Adrenal gland (tissue), 5 donors: ENCODE measurements around the gene C19orf25.

Experiments
- CTCF ChIP-seq, 6 experiments: fragments of 450-650 bp in 4 of 6; fragments of 200-600 bp in 2 of 6; sonication (generic) in 1 of 6; IDR thresholded peaks; 1 replicate in 5 of 6; 2 replicates in 1 of 6; pipeline versions ENCODE4 v1.5.1 to v1.8.0; 2016 to 2021; ENCODE audit warnings: antibody characterized with exemption in 6 of 6, mild to moderate bottlenecking in 2 of 6, moderate library complexity in 1 of 6
- POLR2A ChIP-seq, 2 donors: fragments of 450-650 bp; IDR thresholded peaks; one replicate each; pipeline ENCODE4 v1.6.1; 2017; ENCODE audit warnings: antibody characterized with exemption in 2 of 2, mild to moderate bottlenecking in 2 of 2, moderate library complexity in 1 of 2
- donor health status: DM: no; HTN: no; CAD: no.

DNA sequence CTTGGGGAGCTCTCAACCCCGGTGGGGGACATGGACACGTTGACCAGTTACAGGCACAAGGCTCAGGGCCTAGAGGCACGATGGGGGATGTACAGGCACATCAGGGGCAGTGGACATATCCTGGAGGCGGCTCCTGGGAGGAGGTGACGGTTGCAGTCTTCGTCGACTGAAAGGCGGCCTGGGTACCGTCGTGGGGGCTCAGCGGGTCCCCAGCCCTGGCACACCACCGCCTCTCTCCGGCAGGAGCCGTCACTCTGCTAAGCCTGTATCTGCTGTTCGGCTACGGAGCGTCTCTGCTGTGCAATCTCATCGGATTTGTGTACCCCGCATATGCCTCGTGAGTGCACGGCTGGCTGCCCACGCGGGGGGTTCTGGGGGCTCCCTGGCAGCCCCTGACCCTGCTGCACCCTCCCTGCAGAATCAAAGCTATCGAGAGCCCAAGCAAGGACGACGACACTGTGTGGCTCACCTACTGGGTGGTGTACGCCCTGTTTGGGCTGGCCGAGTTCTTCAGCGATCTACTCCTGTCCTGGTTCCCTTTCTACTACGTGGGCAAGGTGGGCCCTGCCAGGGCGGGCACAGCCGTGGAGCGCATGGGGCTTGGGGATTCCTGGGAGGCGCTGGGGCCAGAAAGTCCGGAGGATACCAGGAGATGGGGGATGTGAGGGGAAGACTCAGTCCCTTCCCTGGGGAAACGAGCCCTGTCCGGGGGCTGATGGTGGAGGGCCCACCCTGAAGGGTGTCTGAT, 16.2 kb upstream of the C19orf25 start:
- TF ChIP-seq POLR2A (IDR thresholded peaks at IDR 0.05) (no peak), CTCF (IDR thresholded peaks at IDR 0.05) (no peak)
